H9 (cell line): Measurements from ENCODE around the gene EXOC3L4. TPM values are rescaled to one million over a fixed set of nuclear protein-coding genes. Genes with fewer than 3 reads are reported as not detected.

ENCODE experiments used
- DNase-seq: peaks from one replicate; pipeline ENCODE4 v3.0.0-alpha.2; 2017
- H2AFZ ChIP-seq: one replicate; pipeline ENCODE4 v1.6.1; 2013; ENCODE audit warnings: mild to moderate bottlenecking, low read length, control low read depth, moderate library complexity
- H2AK5ac ChIP-seq: 2 replicates; pipeline ENCODE4 v1.6.1; 2013; ENCODE audit warnings: low read length, control low read depth, mixed read lengths; ENCODE audit not compliant: insufficient read length
- H2BK120ac ChIP-seq: one replicate; pipeline ENCODE4 v1.6.1; 2013; ENCODE audit warnings: low read depth, mild to moderate bottlenecking, low read length, control low read depth, inconsistent platforms; ENCODE audit not compliant: poor library complexity, severe bottlenecking
- H2BK12ac ChIP-seq: 2 replicates; pipeline ENCODE4 v1.6.1; 2013; ENCODE audit warnings: low read length, control low read depth, mixed read lengths, low read depth; ENCODE audit not compliant: insufficient read length
- H2BK15ac ChIP-seq: 2 replicates; pipeline ENCODE4 v1.6.1; 2013; ENCODE audit warnings: low read depth, low read length, control low read depth
- H2BK20ac ChIP-seq: one replicate; pipeline ENCODE4 v1.6.1; 2013; ENCODE audit warnings: low read depth, mild to moderate bottlenecking, low read length, control low read depth, inconsistent platforms; ENCODE audit not compliant: poor library complexity, severe bottlenecking
- H2BK5ac ChIP-seq: 2 replicates; pipeline ENCODE4 v1.6.1; 2013; ENCODE audit warnings: low read length, control low read depth, mixed read lengths; ENCODE audit not compliant: insufficient read length
- H3K14ac ChIP-seq: 2 replicates; pipeline ENCODE4 v1.6.1; 2013; ENCODE audit warnings: low read length, control low read depth; ENCODE audit not compliant: insufficient read depth
- H3K18ac ChIP-seq: 2 replicates; pipeline ENCODE4 v1.6.1; 2013; ENCODE audit warnings: low read depth, mild to moderate bottlenecking, mixed read lengths, low read length, control low read depth; ENCODE audit not compliant: insufficient read length
- H3K23ac ChIP-seq: 2 replicates; pipeline ENCODE4 v1.6.1; 2013; ENCODE audit warnings: low read length, control low read depth, mixed read lengths, low read depth; ENCODE audit not compliant: insufficient read length
- H3K23me2 ChIP-seq: 2 replicates; pipeline ENCODE4 v1.6.1; 2013; ENCODE audit warnings: low read depth, mild to moderate bottlenecking, mixed read lengths, low read length, control low read depth; ENCODE audit not compliant: insufficient read length, poor library complexity, severe bottlenecking
- H3K27ac ChIP-seq: 2 replicates; pipeline ENCODE4 v1.5.1; 2013; ENCODE audit warnings: low read length, control low read depth, mixed read lengths, low read depth; ENCODE audit not compliant: insufficient read length
- H3K27me3 ChIP-seq: 2 replicates; pipeline ENCODE4 v1.6.1; 2013; ENCODE audit warnings: low read length, control low read depth, inconsistent platforms; ENCODE audit not compliant: insufficient read depth
- H3K4ac ChIP-seq: 2 replicates; pipeline ENCODE4 v1.6.1; 2013; ENCODE audit warnings: low read depth, mild to moderate bottlenecking, control low read depth, inconsistent platforms, low read length, moderate library complexity
- H3K4me1 ChIP-seq: 2 replicates; pipeline ENCODE4 v1.6.1; 2013; ENCODE audit warnings: low read length, control low read depth, inconsistent platforms; ENCODE audit not compliant: insufficient read depth
- H3K4me2 ChIP-seq: 2 replicates; pipeline ENCODE4 v1.6.1; 2013; ENCODE audit warnings: low read length, control low read depth, mixed read lengths; ENCODE audit not compliant: insufficient read length, insufficient read depth
- H3K56ac ChIP-seq: 2 replicates; pipeline ENCODE4 v1.6.1; 2013; ENCODE audit warnings: low read depth, mild to moderate bottlenecking, mixed read lengths, low read length, control low read depth; ENCODE audit not compliant: insufficient read length
- H3K79me1 ChIP-seq: 2 replicates; pipeline ENCODE4 v1.6.1; 2013; ENCODE audit warnings: low read depth, mild to moderate bottlenecking, moderate library complexity, low read length, control low read depth, inconsistent platforms; ENCODE audit not compliant: insufficient read depth, poor library complexity, severe bottlenecking
- H3K79me2 ChIP-seq: 2 replicates; pipeline ENCODE4 v1.6.1; 2013; ENCODE audit warnings: low read length, control low read depth, inconsistent platforms; ENCODE audit not compliant: insufficient read depth
- H3K9ac ChIP-seq: 2 replicates; pipeline ENCODE4 v1.6.1; 2013; ENCODE audit warnings: low read length, control low read depth, mixed read lengths; ENCODE audit not compliant: insufficient read length; ENCODE audit errors: extremely low read depth
- H3K9me3 ChIP-seq: one replicate; pipeline ENCODE4 v1.6.1; 2013; ENCODE audit warnings: low read depth, low read length, inconsistent platforms; ENCODE audit not compliant: control insufficient read depth
- H3T11ph ChIP-seq: one replicate; pipeline ENCODE4 v1.6.1; 2013; ENCODE audit warnings: mild to moderate bottlenecking, low read length, control low read depth, inconsistent platforms
- H4K20me1 ChIP-seq: one replicate; pipeline ENCODE4 v1.6.1; 2013; ENCODE audit not compliant: control insufficient read depth, insufficient read length, insufficient read depth
- H4K5ac ChIP-seq: 2 replicates; pipeline ENCODE4 v1.6.1; 2013; ENCODE audit warnings: low read depth, mild to moderate bottlenecking, mixed read lengths, low read length, control low read depth; ENCODE audit not compliant: insufficient read length
- H4K8ac ChIP-seq: replicated peaks from 2 replicates; pipeline ENCODE4 v1.6.1; 2013; ENCODE audit warnings: low read length, control low read depth, mixed read lengths, low read depth; ENCODE audit not compliant: insufficient read length
- H4K91ac ChIP-seq: 2 replicates; pipeline ENCODE4 v1.6.1; 2013; ENCODE audit warnings: low read depth, mild to moderate bottlenecking, moderate library complexity, mixed read lengths, low read length, control low read depth; ENCODE audit not compliant: insufficient read length
- H3K27ac Mint-ChIP-seq, 3 experiments: 2 replicates in 2 of 3; 3 replicates in 1 of 3; pipeline ENCODE4 v1.8.0; 2020 to 2021; ENCODE audit warnings: mixed read lengths in 3 of 3, mild to moderate bottlenecking in 1 of 3, moderate library complexity in 1 of 3
- H3K27me3 Mint-ChIP-seq: 2 replicates; pipeline ENCODE4 v1.8.0; 2021; ENCODE audit warnings: low read depth, mild to moderate bottlenecking, moderate library complexity, mixed read lengths
- H3K36me3 Mint-ChIP-seq, 3 experiments: 2 replicates in 2 of 3; 3 replicates in 1 of 3; pipeline ENCODE4 v1.8.0; 2020 to 2021; ENCODE audit warnings: low read depth in 3 of 3, mixed read lengths in 3 of 3; ENCODE audit not compliant: insufficient read depth in 1 of 3
- H3K4me1 Mint-ChIP-seq, 2 experiments: 2 replicates each; pipeline ENCODE4 v1.8.0; 2020; ENCODE audit warnings: mixed read lengths in 2 of 2
- H3K4me3 Mint-ChIP-seq, 2 experiments: 2 replicates in 1 of 2; 3 replicates in 1 of 2; pipeline ENCODE4 v1.8.0; 2020 to 2021; ENCODE audit warnings: mild to moderate bottlenecking in 2 of 2, mixed read lengths in 2 of 2, moderate library complexity in 1 of 2
- H3K9me3 Mint-ChIP-seq, 2 experiments: 2 replicates in 1 of 2; 3 replicates in 1 of 2; pipeline ENCODE4 v1.8.0; 2020; ENCODE audit warnings: mild to moderate bottlenecking in 2 of 2, mixed read lengths in 2 of 2, moderate library complexity in 1 of 2
- WGBS: extraction: QIAGEN DNeasy Blood & Tissue Kit; methylation state at CpG from one replicate; pipeline ENCODE4 v1.1.7; 2013; ENCODE audit warnings: missing lambda C conversion rate, low lambda C conversion rate, mixed read lengths; ENCODE audit not compliant: insufficient read length; ENCODE audit errors: extremely low coverage; 5-methylcytosine and 5-hydroxymethylcytosine counted together
- total RNA-seq: library from RNA; stranded (reverse); gene quantifications from 2 replicates; pipeline ENCODE4 v1.2.1, GENCODE V29; 2021
- TF ChIP-seq, protein P1 (sequence below): fragments of 200-600 bp; sonication (generic); conservative IDR thresholded peaks from 3 replicates; pipeline ENCODE4 v1.8.0; 2021; ENCODE audit warnings: antibody characterized with exemption, mild to moderate bottlenecking

The EXOC3L4 gene
- total RNA-seq, 1 experiment from 2014 or later, result 0.42 TPM

- no peak overlapping the region for H3K18ac ChIP-seq
- H3K4me1 Mint-ChIP-seq, result peaks cover 9 to 27% of the 10 kb centered on the region in 2 experiments
- no peak overlapping the region for H3K4me2 ChIP-seq
- no peaks in the 10 kb centered on the region for H3K23me2 ChIP-seq
- H4K8ac ChIP-seq, result no peak overlapping the region
- WGBS, result no CpG with 5 or more reads among the region's 39 CpGs
- DNase-seq, result no peak
- TF ChIP-seq, protein P1, sequence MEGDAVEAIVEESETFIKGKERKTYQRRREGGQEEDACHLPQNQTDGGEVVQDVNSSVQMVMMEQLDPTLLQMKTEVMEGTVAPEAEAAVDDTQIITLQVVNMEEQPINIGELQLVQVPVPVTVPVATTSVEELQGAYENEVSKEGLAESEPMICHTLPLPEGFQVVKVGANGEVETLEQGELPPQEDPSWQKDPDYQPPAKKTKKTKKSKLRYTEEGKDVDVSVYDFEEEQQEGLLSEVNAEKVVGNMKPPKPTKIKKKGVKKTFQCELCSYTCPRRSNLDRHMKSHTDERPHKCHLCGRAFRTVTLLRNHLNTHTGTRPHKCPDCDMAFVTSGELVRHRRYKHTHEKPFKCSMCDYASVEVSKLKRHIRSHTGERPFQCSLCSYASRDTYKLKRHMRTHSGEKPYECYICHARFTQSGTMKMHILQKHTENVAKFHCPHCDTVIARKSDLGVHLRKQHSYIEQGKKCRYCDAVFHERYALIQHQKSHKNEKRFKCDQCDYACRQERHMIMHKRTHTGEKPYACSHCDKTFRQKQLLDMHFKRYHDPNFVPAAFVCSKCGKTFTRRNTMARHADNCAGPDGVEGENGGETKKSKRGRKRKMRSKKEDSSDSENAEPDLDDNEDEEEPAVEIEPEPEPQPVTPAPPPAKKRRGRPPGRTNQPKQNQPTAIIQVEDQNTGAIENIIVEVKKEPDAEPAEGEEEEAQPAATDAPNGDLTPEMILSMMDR, result no peak
- no peak overlapping the region for H3K23ac ChIP-seq
- no peaks in the 10 kb centered on the region; a peak in 1 of 7 replicates for H3K36me3 Mint-ChIP-seq
- no peak overlapping the region for H2BK15ac ChIP-seq
- H2AK5ac ChIP-seq, result no peak overlapping the region
- no peaks in the 10 kb centered on the region for H3K79me2 ChIP-seq
- peaks cover 30% of the 10 kb centered on the region for H3K27me3 Mint-ChIP-seq
- no peak overlapping the region for H3K4ac ChIP-seq
- no peaks in the 10 kb centered on the region for H3K4me1 ChIP-seq
- no peaks in the 10 kb centered on the region for H4K20me1 ChIP-seq
- no peaks in the 10 kb centered on the region for H3K9me3 Mint-ChIP-seq
- H4K5ac ChIP-seq, result no peak overlapping the region
- H2BK12ac ChIP-seq, result no peak overlapping the region
- H2AFZ ChIP-seq, result no peak overlapping the region
- no peaks in the 10 kb centered on the region for H3K9me3 ChIP-seq
- no peak overlapping the region for H4K91ac ChIP-seq
- H3K27ac ChIP-seq, result no peak overlapping the region
- no peak overlapping the region for H3K56ac ChIP-seq
- no peaks in the 10 kb centered on the region for H3K79me1 ChIP-seq
- H2BK20ac ChIP-seq, result no peak overlapping the region
- H3T11ph ChIP-seq, result no peak overlapping the region
- no peak overlapping the region for H2BK5ac ChIP-seq
- H3K27ac Mint-ChIP-seq, result no peak overlapping the region
- no peaks in the 10 kb centered on the region for H3K27me3 ChIP-seq
- H3K9ac ChIP-seq, result no peak overlapping the region
- H3K4me3 Mint-ChIP-seq, result no peak overlapping the region
- H2BK120ac ChIP-seq, result no peak overlapping the region
- no peak overlapping the region for H3K14ac ChIP-seq
Observed at GRCh38 chr14:103102689-103103260, 8.2 kb downstream of the EXOC3L4 start.
